GM12873 (cell line): ENCODE results near the gene RASGRF2.

Experiments
- CTCF ChIP-seq: IDR thresholded peaks from 2 replicates; pipeline ENCODE4 v1.5.1; 2012; ENCODE audit warnings: low read depth, mild to moderate bottlenecking, moderate library complexity, low read length, control low read depth; ENCODE audit not compliant: insufficient read depth; ENCODE audit errors: missing control alignments

RASGRF2 gene

GRCh38 chr5:80960531-80961375 is 590 bp downstream of the RASGRF2 start:
- no peak for TF ChIP-seq CTCF

GRCh38 chr5:80961376-80962281 is 1.5 kb downstream of the RASGRF2 start:
- no peak for TF ChIP-seq CTCF

DNA sequence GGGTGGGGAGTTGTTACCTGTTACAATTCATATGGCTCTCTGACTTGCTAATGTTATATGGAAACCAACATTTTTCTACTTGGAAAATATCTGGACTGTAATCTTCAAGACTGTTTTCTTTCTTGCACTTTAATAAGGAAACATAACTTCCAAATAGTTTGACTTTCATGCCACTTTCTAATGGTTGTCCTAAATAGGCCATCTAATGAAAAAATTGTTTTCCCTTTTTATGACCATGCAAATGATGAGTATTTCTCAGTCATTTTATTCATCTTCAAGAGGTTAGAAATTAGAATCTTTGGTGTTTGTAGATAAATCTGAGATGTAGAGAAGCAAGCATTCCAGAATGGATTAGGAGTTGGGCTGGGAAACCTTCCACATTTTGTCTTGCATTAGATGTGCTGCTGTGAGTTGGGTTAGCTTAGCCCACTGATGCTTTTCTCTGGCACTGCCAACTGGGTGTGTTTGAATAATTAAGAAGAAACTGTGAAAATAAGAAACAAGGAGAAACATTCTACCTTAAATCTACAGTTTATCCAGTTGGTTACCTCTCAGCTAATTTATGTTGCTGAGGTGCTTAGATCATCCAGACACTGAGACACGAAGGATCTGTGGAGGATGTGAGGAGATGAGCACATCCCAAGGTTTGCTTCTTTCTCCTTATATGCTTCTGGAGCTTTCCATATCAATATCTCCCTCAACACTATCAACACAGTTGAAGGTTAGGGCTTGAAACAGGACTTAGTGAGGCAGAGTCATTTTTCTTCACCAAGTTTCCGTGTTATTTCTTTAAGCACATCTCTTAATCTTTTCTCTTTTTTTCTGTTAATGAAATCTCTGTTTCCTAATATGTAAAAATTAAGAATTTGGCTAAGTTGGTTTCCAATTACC is 2.7 kb downstream of the RASGRF2 start:
- no peak for TF ChIP-seq CTCF

GRCh38 chr5:80963521-80963895 is 3.3 kb downstream of the RASGRF2 start:
- no peak for TF ChIP-seq CTCF

DNA sequence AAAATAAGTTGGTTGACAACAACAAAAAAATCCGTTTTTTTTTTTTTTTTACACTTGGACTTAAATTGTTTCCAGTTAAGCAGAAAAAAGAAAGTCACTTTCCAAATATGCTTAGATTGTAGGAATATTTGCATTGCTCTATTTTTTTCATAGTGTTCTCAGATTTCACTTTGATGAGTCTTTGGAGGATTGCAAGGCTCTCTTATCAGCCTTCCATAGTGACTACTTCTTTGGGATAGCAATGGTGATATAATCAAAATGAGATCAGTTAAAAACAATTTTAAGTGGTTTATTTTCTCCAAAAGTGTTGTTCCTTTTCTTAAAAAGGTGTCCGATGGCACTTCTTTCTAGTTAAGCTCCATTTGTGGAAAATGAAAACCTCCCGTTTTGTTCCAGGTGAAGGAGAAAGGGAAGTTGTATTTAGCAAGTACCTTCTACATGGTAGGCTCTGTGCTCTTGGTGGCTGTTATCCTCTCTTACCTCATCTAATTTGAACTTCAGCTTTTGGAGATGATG is 3.9 kb downstream of the RASGRF2 start:
- no peak for TF ChIP-seq CTCF

GRCh38 chr5:80964491-80964890 is 4.3 kb downstream of the RASGRF2 start:
- no peak for TF ChIP-seq CTCF
